Cardiac muscle cell (in vitro differentiated cells and primary cell): ENCODE data around the gene ITGAV. TPM values are rescaled to one million over a fixed set of nuclear protein-coding genes. Genes with fewer than 3 reads are reported as not detected.

Source experiments
- DNase-seq, 2 donors: peaks; one replicate each; pipeline versions ENCODE4 v3.0.0 to v3.0.0-alpha.2; 2010 to 2017; ENCODE audit warnings: low read depth in 1 of 2, low spot score in 1 of 2
- H3K27ac ChIP-seq: fragments of 200-600 bp; sonication (generic); 2 replicates; pipeline ENCODE4 v1.5.1; 2016
- H3K27me3 ChIP-seq: fragments of 200-600 bp; sonication (generic); 2 replicates; pipeline ENCODE4 v1.6.0; 2016; ENCODE audit warnings: control low read depth
- H3K36me3 ChIP-seq: fragments of 200-600 bp; sonication (generic); 2 replicates; pipeline ENCODE4 v1.5.1; 2016; ENCODE audit warnings: control low read depth
- H3K4me1 ChIP-seq: fragments of 200-600 bp; sonication (generic); 2 replicates; pipeline ENCODE4 v1.8.1; 2017; ENCODE audit warnings: low read depth, mild to moderate bottlenecking, mixed run types
- H3K4me3 ChIP-seq: fragments of 200-600 bp; sonication (generic); 2 replicates; pipeline ENCODE4 v1.5.1; 2016; ENCODE audit warnings: mild to moderate bottlenecking
- H3K9me3 ChIP-seq: fragments of 200-600 bp; sonication (generic); 2 replicates; pipeline ENCODE4 v1.5.1; 2017; ENCODE audit warnings: low read depth, mild to moderate bottlenecking, control low read depth
- CTCF ChIP-seq: IDR thresholded peaks from 2 replicates; pipeline ENCODE4 v1.5.1; 2012; ENCODE audit warnings: low read depth, mild to moderate bottlenecking, low read length
- polyA plus RNA-seq: library from polyadenylated mRNA; unstranded; fragments of >200 nt; fragmentation: Nextera tagmentation; extraction: Ambion mirVana; gene quantifications from 2 replicates; pipeline ENCODE4 v1.2.1, GENCODE V29; 2016
- total RNA-seq: library from RNA; depleted of rRNA; stranded (reverse); fragments of >200 nt; gene quantifications from 2 replicates; pipeline ENCODE4 v1.2.3, GENCODE V29; 2016

The ITGAV gene
- total and polyA plus RNA-seq, 2 experiments from 2014 or later: 39.4 to 99.8 TPM

- DNase-seq: peak in 1 of 2 donors; percentile 55
- no peaks in the 10 kb centered on the region for H3K9me3 ChIP-seq
- no peaks in the 10 kb centered on the region for H3K27me3 ChIP-seq
- H3K36me3 ChIP-seq: no peaks in the 10 kb centered on the region
- H3K4me1 ChIP-seq: peaks cover 4% of the 10 kb centered on the region
- no peak for TF ChIP-seq CTCF
- no peak overlapping the region for H3K4me3 ChIP-seq
- H3K27ac ChIP-seq: no peak overlapping the region
Observed at GRCh38 chr2:186576614-186577013, 13.2 kb upstream of the ITGAV start.

- DNase-seq: no peak
- Histone ChIP-seq H3K36me3 (no peaks in the 10 kb centered on the region), H3K4me1 (no peaks in the 10 kb centered on the region), H3K9me3 (no peaks in the 10 kb centered on the region), H3K27ac (no peak overlapping the region), H3K27me3 (no peaks in the 10 kb centered on the region), H3K4me3 (no peak overlapping the region)
- no peak for TF ChIP-seq CTCF
Observed at GRCh38 chr2:186582698-186583097, 7.2 kb upstream of the ITGAV start.

- no peak for TF ChIP-seq CTCF
- peaks cover 6% of the 10 kb centered on the region for H3K4me1 ChIP-seq
- no peaks in the 10 kb centered on the region for H3K9me3 ChIP-seq
- H3K27ac ChIP-seq: no peak overlapping the region
- no peak overlapping the region for H3K4me3 ChIP-seq
- DNase-seq: no peak
- no peaks in the 10 kb centered on the region for H3K27me3 ChIP-seq
- no peaks in the 10 kb centered on the region for H3K36me3 ChIP-seq
Observed at GRCh38 chr2:186584053-186584452, 5.8 kb upstream of the ITGAV start.

GRCh38 chr2:186588421-186588820 lies 1.4 kb upstream of the ITGAV start:
- Histone ChIP-seq H3K4me1 (peaks cover 27% of the 10 kb centered on the region), H3K9me3 (no peaks in the 10 kb centered on the region), H3K36me3 (no peaks in the 10 kb centered on the region), H3K27me3 (no peaks in the 10 kb centered on the region), H3K4me3 (no peak overlapping the region), H3K27ac (peak overlapping the region; percentile 96)
- no peak for TF ChIP-seq CTCF
- DNase-seq: no peak

- DNase-seq: peak in 1 of 2 donors; percentile 11
- Histone ChIP-seq H3K27me3 (no peaks in the 10 kb centered on the region), H3K27ac (peak overlapping the region; percentile 96), H3K9me3 (no peaks in the 10 kb centered on the region), H3K36me3 (no peaks in the 10 kb centered on the region), H3K4me1 (peaks cover 31% of the 10 kb centered on the region), H3K4me3 (peak overlapping the region; percentile 95)
- TF ChIP-seq CTCF: no peak
Observed at GRCh38 chr2:186588940-186589611, 780 bp upstream of the ITGAV start.
